ENCODE results near the gene GGA3. TPM values are rescaled to one million over a fixed set of nuclear protein-coding genes. Genes with fewer than 3 reads are reported as not detected.
"Not testable (repeated sequence)": the region's sequence is repeated elsewhere in the genome, so short reads cannot be mapped to it uniquely, and the experiment has no call there.

GGA3 gene, protein sequence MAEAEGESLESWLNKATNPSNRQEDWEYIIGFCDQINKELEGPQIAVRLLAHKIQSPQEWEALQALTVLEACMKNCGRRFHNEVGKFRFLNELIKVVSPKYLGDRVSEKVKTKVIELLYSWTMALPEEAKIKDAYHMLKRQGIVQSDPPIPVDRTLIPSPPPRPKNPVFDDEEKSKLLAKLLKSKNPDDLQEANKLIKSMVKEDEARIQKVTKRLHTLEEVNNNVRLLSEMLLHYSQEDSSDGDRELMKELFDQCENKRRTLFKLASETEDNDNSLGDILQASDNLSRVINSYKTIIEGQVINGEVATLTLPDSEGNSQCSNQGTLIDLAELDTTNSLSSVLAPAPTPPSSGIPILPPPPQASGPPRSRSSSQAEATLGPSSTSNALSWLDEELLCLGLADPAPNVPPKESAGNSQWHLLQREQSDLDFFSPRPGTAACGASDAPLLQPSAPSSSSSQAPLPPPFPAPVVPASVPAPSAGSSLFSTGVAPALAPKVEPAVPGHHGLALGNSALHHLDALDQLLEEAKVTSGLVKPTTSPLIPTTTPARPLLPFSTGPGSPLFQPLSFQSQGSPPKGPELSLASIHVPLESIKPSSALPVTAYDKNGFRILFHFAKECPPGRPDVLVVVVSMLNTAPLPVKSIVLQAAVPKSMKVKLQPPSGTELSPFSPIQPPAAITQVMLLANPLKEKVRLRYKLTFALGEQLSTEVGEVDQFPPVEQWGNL
- 6.4 and 8.4 TPM in 2 replicates for total RNA-seq (2014; rRNA removed; shearing (Covaris generic))

DNA sequence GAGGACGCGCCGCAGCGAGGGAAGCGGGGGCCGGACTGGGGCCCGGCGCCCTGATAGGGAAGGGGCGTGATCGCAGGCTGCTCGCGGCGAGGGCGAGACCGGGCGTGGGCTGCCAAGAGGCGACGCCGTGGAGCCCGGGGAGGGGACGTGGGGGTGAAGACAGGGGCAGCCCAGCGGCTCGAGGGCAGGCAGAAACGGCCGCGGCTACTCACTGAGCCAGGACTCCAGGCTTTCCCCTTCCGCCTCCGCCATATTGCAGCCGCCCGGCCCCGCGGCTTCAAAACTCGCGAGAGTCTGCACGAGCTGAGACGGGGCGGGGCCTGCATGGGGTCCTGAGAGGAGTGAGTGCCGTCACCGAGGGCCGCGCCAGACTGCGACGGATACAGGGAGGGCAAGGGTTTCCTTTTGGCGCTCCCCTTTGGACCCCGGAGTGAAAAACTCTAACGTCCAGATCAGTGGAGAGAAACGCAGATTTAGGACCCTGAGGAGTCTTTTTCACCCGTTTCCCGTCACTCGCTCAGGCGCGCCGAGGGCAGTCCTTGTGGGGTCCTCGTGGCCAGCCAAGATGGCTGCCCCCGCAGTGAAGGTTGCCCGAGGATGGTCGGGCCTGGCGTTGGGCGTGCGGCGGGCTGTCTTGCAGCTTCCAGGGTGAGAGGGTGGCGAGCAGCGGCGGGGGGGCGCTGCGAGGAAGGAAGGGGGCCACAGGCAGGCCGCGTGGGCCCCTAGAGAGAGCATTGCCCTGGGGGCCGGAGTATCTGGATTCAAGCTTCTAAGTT is at the start of gene GGA3, which contains the start of gene MRPS7:
TSS of gene GGA3 (minus strand) at position 271 of the 776 bp plus-strand sequence. CDS start at position 252, 19 bp downstream.
TSS of gene MRPS7 (plus strand) at position 544 of the 776 bp plus-strand sequence. CDS start at position 566, 22 bp downstream.
- DNase-seq (ENCODE audit: low read depth), result peak; percentile 87

DNA sequence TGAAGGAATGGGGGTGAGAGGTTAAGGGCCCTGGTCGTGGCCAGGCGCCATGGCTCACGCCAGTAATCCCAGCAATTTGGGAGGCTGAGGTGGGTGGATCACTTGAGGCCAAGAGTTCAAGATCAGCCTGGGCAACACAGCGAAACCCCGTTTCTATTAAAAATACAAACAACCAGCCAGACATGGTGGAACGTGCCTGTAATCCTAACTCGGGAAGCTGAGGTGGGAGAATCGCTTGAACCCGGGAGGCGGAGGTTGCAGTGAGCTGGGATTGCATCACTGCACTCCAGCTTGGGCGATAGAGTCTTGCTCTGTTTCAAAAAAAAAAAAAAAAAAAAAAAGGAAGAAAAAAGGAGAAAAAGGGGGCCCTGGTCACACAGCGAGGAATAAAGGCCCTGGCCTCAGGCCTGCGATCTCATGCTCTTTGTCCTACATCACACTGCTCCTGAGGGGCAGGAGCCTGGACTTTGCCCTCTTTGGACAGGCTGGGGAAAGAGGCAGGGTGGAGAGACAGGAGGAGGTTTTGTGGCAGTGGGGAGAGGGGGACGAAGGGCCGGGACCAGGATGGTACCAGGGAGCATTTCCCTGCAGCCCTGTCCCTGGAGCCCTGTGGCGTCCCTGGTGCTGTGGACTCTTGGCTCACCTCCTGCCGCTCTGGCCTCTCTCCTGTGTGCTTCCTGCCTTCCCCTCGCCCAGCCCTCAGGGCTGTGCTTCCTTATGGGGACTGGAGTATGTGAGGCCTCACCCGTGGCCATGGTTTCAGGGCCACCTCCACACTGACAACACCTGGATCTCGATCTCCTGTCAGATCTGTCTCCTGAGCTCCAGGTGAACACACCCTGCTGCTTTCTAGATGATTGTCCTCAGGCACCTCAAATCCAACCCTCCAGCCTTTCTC is 47.6 kb upstream of the GGA3 start:
- DNase-seq (ENCODE audit: low read depth), result no peak

DNA sequence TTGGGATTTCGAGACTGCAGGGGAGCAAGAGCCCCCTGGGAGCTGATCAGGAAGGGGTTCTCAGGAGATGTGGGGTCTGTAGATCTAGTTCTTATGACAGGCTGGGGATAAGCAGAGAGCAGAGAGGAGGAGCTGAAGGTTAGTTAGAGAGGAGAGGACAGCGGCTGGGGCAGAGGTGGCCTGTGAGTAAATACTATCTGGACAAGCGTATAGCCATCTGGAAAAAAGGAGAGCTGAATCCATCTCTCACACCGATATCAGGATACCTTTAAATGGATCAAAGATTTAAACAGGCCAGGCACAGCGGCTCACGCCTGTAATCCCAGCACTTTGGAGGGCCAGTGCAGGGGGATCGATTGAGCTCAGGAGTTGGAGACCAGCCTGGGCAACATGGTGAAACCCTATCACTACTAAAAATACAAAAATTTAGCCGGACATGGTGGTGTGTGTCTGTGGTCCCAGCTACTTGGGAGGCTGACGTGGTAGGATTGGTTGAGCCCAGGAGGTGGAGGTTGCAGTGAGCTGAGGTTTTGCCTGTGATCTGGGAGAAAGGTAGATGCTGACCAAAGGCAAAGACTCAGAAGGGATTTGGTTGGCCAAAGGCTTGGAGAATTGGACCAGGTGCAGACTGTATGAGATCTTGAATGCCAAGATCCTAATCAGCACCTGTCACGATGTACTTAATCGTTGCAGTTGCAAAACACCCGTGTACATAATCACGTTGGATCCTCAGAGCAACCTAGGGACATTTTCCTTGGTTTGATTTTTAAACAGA is 46.7 kb upstream of the GGA3 start:
- DNase-seq (ENCODE audit: low read depth), result no peak

DNA sequence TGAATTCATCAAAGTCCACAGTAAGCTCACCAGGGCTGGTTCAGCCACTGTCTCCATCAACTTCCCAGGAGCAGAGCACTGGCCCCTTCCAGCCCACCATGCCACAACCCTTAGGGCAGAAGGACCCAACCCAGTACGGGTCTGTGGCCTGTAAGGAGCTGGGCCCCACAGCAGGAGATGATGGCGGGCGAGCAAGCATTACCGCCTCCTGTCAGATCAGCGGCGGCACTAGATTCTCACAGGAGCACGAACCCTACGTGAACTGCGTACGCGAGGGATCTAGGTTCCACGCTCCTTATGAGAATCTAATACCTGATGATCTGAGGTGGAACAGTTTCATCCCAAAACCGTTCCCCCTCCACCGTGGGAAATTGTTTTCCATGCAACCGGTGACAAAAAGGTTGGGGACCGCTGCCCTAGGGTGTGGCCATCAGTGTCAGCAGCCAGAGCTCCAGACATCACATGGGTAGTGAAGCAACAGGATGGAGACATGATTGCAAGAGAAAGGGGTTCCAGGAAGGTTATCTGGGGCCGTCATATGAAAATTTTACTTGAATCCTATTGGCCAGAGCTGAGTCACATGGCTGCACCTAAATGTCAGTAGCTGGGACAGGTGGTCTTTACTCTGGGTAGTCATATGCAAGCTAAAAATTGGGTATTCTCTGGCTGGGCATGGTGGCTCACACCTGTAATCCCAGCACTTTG is 40.2 kb upstream of the GGA3 start:
- no peak for DNase-seq (ENCODE audit: low read depth)

DNA sequence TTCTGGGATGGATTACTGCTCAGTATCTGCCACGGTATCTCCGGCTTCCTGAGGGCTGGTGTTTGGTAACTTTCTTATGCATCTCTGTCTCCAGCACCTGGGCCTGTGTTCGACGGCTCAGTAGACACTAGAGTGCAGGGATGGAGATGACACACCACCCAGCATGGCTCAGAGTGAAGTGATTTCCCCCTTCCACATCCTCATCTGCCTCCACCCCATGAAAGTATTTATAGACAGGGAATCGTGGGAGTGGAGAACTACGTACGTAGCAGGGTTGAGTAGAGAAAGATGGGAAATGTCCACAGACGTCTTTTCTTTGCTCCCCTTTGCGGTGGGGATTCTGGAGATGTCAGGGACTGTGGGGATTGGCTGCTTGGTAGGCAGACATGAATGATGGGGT is 39.6 kb upstream of the GGA3 start:
- no peak for DNase-seq (ENCODE audit: low read depth)

DNA sequence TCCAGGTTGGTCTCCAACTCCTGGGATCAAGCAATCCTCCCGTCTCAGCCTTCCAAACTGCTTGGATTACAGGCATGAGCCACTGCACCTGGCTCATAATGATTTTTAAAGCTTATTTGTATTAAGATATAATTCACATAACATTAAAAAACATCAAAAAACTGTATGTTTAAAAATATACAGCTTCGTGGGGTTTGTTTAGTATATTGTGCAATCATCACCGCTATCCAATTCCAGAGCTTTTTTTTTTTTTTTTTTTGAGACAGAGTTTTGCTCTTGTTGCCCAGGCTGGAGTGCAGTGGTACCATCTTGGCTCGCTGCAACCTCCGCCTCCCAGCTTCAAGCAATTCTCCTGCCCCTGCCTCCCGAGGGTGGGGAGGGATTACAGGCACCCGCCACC is 38.9 kb upstream of the GGA3 start:
- DNase-seq (ENCODE audit: low read depth), result no peak

DNA sequence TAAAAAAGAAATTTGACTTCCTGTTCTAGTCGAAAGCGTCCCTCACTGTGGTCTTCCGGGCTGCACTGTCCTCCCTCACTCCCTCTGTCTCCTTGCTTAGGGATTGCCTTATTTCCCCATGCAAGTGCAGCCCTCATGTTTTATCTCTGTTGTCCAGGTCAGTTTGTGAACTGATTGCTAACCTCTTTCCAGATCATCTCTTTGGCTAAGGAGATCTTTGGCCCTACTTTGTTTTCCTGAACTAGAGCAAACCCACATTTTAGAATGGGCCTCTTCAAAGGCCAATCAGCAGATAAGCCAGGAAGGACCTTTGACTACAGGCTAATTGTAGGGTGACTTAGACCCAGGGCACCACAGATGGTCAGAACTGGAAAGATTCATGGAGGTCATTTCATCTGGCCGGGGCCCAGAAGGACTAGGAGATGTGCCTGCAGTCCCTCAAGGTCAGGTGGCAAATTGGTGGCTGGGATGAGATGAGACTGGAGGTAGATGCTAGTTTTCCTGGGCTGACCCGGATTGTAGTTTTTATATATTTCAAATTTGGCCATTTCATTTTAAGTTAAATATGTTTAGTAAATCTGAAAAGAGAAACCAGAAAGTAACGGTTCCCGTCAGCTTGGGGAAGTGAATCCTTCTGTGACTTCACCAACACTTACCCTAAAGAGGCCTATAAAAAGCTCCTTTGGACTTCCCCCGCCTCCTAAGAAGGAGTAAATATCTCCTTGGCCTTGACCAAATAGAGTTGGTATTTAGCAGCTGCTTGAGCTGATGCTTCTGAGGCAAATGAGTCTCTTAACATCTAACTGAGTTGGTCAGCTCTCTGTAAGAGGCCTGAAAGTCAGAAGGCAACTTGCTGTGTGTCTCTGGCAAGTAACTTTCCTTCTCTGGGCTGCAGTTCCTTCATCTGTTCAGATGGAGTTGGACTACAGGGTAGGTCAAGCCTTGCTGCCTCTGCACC is 34.1 kb upstream of the GGA3 start:
- DNase-seq (ENCODE audit: low read depth), result no peak

DNA sequence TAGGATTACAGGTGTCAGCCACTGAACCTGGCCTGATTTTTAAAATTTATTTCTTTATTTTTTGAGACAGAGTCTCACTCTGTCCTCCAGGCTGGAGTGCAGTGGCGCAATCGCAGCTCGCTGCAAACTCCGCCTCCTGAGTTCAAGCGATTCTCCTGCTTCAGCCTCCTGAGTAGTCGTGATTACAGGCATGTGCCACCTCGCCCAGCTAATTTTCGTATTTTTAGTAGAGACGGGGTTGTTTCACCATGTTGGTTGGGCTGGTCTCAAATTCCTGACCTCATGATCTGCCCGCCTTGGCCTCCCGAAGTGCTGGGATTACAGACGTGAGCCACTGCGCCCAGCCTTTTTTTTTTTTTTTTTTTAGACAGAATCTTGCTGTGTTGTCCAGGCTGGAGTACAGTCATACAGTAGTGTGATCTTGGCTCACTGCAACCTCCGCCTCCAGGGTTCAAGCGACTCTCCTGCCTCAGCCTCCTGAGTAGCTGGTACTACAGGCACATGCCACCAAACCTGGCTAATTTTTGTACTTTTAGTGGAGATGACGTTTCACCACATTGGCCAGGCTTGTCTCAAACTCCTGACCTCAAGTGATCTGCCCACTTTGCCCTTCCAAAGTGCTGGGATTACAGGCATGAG is 31.5 kb upstream of the GGA3 start:
- DNase-seq (ENCODE audit: low read depth), result not testable (repeated sequence)

DNA sequence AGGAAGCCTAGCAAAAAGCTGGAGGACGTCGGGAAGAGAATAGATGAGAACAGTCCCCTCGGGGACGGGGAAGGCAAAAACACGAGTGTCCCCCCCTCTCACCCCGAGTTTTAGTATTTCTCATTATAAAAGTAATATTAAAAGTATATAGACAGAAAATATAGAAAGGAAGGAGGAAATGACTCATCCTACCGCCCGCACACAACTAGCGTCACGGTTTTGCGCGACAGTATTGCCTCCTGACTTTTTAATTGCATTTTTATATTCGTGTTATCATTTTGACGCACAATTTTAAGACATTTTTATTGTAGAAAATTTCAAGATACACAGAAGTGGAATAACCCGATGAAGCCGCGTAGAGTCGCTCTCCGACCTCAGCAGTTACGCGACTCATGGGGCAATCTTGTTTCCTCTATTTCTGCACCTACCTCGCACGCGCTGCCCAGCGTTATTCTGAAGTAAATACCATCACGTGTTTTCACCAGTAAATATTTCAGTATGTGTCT is 28.5 kb upstream of the GGA3 start:
- peak; percentile 44 for DNase-seq (ENCODE audit: low read depth)

DNA sequence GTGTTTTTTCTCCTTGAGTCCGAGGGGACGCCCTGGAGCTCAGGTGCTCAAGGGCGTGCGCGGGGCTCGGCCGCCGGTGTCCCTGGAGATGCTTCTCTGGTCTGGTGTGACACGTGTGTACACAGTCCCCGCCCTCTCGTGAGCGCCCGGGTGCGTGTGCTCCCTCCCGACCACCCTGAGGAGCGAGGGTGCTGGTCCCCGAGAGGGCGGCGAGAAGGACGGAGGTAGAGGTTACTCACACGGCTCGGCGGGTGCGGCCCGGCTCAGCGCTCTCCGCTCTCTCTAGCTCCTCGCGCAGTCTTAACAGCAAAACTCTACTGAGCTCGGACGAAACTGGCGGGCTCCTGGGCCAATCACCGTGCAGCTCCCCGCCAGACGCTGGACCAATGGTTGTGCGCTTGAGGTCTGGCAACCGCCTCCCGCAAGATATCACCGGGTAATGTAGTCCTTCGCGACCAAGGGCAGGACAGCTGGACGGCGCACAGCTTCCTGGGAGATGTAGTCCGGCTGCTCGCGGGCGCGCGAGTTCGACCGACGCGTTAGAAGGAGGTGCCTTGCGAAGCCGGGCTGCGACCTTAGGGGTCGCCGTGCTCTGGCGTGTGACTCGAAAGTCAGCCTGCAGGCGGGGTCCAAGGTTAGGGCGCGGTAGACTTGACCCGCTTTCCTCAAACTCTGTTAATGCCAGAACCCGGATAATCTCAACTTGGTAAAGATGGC is 27.9 kb upstream of the GGA3 start, which contains the start of gene SLC25A19:
TSS of gene SLC25A19 (minus strand) at position 319 of the 717 bp plus-strand sequence. CDS start 2,669 bp downstream, outside the sequence.
- peak; percentile 97 for DNase-seq (ENCODE audit: low read depth)

DNA sequence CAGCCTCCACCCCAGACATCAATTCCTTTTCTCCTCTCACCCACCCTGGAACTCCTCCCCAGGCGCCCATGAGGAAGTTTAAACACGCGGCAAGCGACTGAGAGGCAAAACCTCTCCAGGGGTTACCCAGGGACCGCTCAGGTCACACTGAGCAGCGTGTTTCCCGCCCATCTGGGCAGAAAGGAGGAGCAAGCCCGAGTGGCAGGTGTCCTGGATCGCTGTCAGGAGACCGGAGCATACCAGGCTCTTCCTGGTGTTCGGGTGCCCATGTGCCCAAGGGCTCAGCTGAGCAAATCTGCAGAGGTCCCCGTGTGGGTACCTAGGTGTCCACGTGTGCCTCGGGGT is 27.3 kb upstream of the GGA3 start:
- DNase-seq (ENCODE audit: low read depth), result no peak

DNA sequence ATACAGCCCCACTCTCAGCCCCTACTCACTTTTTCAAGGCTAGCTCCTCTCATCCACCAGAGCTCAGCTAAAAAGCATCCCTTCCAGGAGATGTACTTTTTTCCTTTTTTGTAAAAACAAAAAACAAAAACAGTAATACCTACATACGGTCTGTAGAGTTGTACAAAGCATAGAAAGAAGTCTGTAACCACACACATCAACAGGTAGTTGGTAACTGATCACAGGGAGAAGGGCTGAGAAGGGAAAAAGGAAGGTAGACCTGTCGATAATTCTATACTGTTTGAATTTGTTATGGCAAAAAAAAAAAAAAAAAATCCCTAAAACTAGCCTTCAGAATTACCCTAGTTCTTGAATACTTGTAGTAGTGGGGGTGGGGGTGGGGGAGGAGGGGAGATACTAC is 27.0 kb upstream of the GGA3 start:
- no peak for DNase-seq (ENCODE audit: low read depth)

DNA sequence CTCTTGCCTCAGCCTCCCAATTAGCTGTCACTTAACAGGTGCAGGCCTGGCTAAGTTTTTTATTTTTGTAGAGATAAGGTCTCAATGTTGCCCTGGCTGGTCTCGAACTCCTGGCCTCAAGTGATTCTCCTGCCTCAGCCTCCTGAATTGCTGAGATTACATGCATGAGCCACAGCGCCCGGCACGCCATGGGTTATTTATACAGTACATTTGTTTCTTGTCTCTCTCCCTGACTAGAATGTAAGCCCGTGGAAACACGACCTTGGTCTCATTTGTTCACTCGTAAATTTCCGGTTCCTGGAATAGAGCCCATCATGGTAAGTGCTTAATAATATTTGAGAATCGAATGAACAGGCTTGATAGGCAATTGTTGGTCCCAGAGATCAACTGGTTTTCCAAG is 25.8 kb upstream of the GGA3 start:
- no peak for DNase-seq (ENCODE audit: low read depth)

DNA sequence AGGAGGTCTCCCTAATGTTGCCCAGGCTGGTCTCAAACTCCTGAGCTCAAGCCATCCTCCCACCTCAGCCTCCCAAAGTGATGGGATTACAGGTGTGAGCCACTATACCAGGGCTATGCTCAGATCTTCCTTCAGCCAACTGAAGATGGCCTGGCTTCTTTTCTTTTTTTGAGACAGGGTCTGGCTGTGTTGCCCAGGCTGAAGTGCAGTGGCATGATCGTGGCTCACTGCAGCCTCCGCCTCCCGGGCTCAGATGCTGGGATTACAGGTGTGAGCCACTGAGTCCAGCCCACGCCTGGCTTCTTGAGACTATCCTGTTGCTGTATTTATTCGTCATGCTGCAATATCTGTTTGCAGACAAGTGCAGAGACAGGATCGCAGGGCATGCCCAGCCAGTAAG is 23.7 kb upstream of the GGA3 start:
- no peak for DNase-seq (ENCODE audit: low read depth)

DNA sequence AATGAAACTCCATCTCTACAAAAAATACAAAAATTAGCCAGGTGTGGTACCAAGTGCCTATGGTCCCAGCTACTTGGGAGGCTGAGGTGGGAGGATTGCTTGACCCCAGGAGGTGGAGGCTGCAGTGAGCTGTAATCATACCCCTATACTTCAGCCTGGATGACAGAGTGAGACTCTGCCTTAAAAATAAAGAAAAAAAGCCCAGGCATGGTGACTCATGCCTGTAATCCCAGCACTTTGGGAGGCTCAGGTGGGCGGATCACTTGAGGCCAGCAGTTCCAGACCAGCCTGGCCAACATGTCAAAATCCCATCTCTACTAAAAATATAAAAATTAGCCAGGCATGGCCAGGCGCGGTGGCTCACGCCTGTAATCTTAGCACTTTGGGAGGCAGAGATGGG is 18.8 kb upstream of the GGA3 start:
- not testable (repeated sequence) for DNase-seq (ENCODE audit: low read depth)

DNA sequence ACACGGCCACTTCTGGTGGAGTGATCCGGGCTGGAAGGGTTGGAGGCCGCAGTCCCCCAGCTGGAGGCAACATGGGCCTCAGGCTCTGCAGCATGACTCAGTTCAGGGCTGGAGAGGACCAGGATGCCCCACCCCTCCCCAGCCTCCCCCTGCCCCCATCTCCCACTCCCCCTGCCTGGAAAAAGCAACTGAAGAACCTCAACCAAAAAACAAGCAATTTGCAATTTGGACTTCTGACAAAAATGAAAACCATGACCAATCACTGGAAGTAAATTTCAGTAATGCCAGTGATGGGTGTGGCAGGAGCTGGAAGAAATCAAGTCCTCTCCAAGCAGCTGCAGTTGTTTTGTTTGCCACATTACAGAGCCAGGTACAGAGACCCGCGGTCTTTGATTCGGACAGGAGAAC is 16.3 kb upstream of the GGA3 start:
- peak; percentile 64 for DNase-seq (ENCODE audit: low read depth)
